Lower leg skin (tissue), 3 donors: ENCODE measurements around the gene ROBO1.

Source experiments
- POLR2A ChIP-seq, 2 donors: fragments of 450-650 bp; IDR thresholded peaks; one replicate each; pipeline ENCODE4 v1.6.1; 2016 to 2017; ENCODE audit warnings: antibody characterized with exemption in 2 of 2, mild to moderate bottlenecking in 1 of 2, moderate library complexity in 1 of 2
- TF ChIP-seq, protein P1 (sequence below), 3 donors: fragments of 450-650 bp; IDR thresholded peaks; one replicate each; pipeline ENCODE4 v1.5.1; 2016; ENCODE audit warnings: antibody characterized with exemption in 3 of 3, mild to moderate bottlenecking in 3 of 3, moderate library complexity in 2 of 3

DNA sequence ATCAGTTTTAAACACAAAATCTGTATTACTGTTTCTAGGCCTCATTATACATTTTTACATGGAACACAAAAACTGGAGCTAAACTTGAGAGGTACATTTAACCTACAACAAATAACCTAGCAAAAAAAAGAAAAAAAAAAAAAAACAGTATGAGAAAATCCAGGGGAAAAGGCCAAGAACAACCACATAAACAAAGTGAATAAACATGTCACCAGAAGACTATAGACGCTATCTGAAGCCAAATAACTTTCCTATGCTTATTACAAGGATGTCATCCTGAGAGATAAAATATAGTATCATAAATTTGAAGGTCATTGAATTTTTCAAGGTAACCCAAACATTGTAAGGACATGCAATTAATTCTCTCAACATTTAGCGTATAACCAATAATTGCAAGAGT lies 911.6 kb downstream of the ROBO1 start:
- TF ChIP-seq, protein P1, sequence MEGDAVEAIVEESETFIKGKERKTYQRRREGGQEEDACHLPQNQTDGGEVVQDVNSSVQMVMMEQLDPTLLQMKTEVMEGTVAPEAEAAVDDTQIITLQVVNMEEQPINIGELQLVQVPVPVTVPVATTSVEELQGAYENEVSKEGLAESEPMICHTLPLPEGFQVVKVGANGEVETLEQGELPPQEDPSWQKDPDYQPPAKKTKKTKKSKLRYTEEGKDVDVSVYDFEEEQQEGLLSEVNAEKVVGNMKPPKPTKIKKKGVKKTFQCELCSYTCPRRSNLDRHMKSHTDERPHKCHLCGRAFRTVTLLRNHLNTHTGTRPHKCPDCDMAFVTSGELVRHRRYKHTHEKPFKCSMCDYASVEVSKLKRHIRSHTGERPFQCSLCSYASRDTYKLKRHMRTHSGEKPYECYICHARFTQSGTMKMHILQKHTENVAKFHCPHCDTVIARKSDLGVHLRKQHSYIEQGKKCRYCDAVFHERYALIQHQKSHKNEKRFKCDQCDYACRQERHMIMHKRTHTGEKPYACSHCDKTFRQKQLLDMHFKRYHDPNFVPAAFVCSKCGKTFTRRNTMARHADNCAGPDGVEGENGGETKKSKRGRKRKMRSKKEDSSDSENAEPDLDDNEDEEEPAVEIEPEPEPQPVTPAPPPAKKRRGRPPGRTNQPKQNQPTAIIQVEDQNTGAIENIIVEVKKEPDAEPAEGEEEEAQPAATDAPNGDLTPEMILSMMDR (IDR thresholded peaks at IDR 0.05): no peak
- no peak for TF ChIP-seq POLR2A (IDR thresholded peaks at IDR 0.05)
